Calu3 (cell line): ENCODE data around the gene RNF130. TPM values are rescaled to one million over a fixed set of nuclear protein-coding genes. Genes with fewer than 3 reads are reported as not detected.
"Not testable (repeated sequence)": the region's sequence is repeated elsewhere in the genome, so short reads cannot be mapped to it uniquely, and the experiment has no call there.

Source experiments
- BruUV-seq: library from RNA; stranded (reverse); fragments of 400-500 nt; replicated peaks from 2 replicates; lab custom pipeline; 2021; lab: Mats Ljungman, UMichigan
- CTCF ChIA-PET: fragments of 300-600 bp; sonication (Branson Sonifier 250); formaldehyde crosslinking; loops from one replicate; lab custom pipeline; 2022; ENCODE audit warnings: antibody characterized with exemption; lab: Charles Lee
- DNase-seq: peaks from one replicate; pipeline ENCODE4 v3.0.0; 2022
- H3K27ac Mint-ChIP-seq: one replicate; pipeline ENCODE4 v1.8.0; 2022; ENCODE audit warnings: mixed read lengths; ENCODE audit not compliant: unreplicated experiment
- H3K27me3 Mint-ChIP-seq: one replicate; pipeline ENCODE4 v1.8.0; 2022; ENCODE audit warnings: mixed read lengths; ENCODE audit not compliant: unreplicated experiment
- H3K36me3 Mint-ChIP-seq: one replicate; pipeline ENCODE4 v1.8.0; 2022; ENCODE audit warnings: mild to moderate bottlenecking, moderate library complexity, mixed read lengths; ENCODE audit not compliant: insufficient read depth, unreplicated experiment
- H3K4me1 Mint-ChIP-seq: one replicate; pipeline ENCODE4 v1.8.0; 2022; ENCODE audit warnings: mild to moderate bottlenecking, low read depth, mixed read lengths; ENCODE audit not compliant: unreplicated experiment
- H3K4me3 Mint-ChIP-seq: one replicate; pipeline ENCODE4 v1.8.0; 2022; ENCODE audit warnings: mild to moderate bottlenecking, low read depth, moderate library complexity, mixed read lengths; ENCODE audit not compliant: unreplicated experiment
- H3K9me3 Mint-ChIP-seq: one replicate; pipeline ENCODE4 v1.8.0; 2022; ENCODE audit warnings: low read depth, mixed read lengths; ENCODE audit not compliant: unreplicated experiment
- CTCF ChIP-seq: fragments of 200-600 bp; IDR thresholded peaks from one replicate; pipeline ENCODE4 v1.8.0; 2022; ENCODE audit warnings: antibody characterized with exemption; ENCODE audit not compliant: unreplicated experiment
- intact Hi-C: fragments of 100-400 bp; cut with micrococcal nuclease; formaldehyde crosslinking; loops from one replicate; pipeline ENCODE4 v1.10.0; 2022; ENCODE audit not compliant: unreplicated experiment
- total RNA-seq: library from RNA; stranded (reverse); gene quantifications from 2 replicates; pipeline ENCODE4 v1.2.3, GENCODE V29; 2022

RNF130 gene
- total RNA-seq, 1 experiment from 2014 or later, result 34.0 TPM

GRCh38 chr5:180001136-180001535, 70.4 kb downstream of the RNF130 start:
- Mint-ChIP-seq H3K4me1 (no peaks in the 10 kb centered on the region), H3K36me3 (no peaks in the 10 kb centered on the region), H3K9me3 (no peaks in the 10 kb centered on the region), H3K27ac (no peak overlapping the region), H3K4me3 (no peak overlapping the region), H3K27me3 (no peaks in the 10 kb centered on the region)
- CTCF ChIA-PET, result interaction anchor here (0.6 kb wide), 1 partner anchor 543 kb away, joined by 3 read pairs; no protein-coding TSS in a partner anchor
- no peak for TF ChIP-seq CTCF
- no TSS peak for BruUV-seq
- intact Hi-C loops, result no loop called here
- DNase-seq, result no peak

- H3K27me3 Mint-ChIP-seq, result no peaks in the 10 kb centered on the region
- CTCF ChIA-PET, result no interaction called here
- H3K36me3 Mint-ChIP-seq, result no peaks in the 10 kb centered on the region
- H3K9me3 Mint-ChIP-seq, result peaks cover 4% of the 10 kb centered on the region
- no TSS peak for BruUV-seq
- H3K27ac Mint-ChIP-seq, result no peak overlapping the region
- H3K4me1 Mint-ChIP-seq, result no peaks in the 10 kb centered on the region
- no peak for TF ChIP-seq CTCF
- H3K4me3 Mint-ChIP-seq, result no peak overlapping the region
- intact Hi-C loops, result no loop called here
- no peak for DNase-seq
These were observed 73.1 kb downstream of the RNF130 start for GRCh38 chr5:179998485-179998884.

GRCh38 chr5:179994583-179995323, 76.8 kb downstream of the RNF130 start:
- no peaks in the 10 kb centered on the region for H3K4me1 Mint-ChIP-seq
- CTCF ChIA-PET, result no interaction called here
- TF ChIP-seq CTCF, result no peak
- H3K27me3 Mint-ChIP-seq, result no peaks in the 10 kb centered on the region
- intact Hi-C loops, result no loop called here
- BruUV-seq, result no TSS peak
- H3K27ac Mint-ChIP-seq, result no peak overlapping the region
- DNase-seq, result no peak
- no peak overlapping the region for H3K4me3 Mint-ChIP-seq
- H3K36me3 Mint-ChIP-seq, result no peaks in the 10 kb centered on the region
- peaks cover 4% of the 10 kb centered on the region for H3K9me3 Mint-ChIP-seq

GRCh38 chr5:179992855-179993254, 78.7 kb downstream of the RNF130 start:
- H3K4me3 Mint-ChIP-seq, H3K27me3 Mint-ChIP-seq, H3K36me3 Mint-ChIP-seq, intact Hi-C loops, BruUV-seq, H3K27ac Mint-ChIP-seq, H3K9me3 Mint-ChIP-seq, H3K4me1 Mint-ChIP-seq, DNase-seq, CTCF ChIA-PET: not testable (repeated sequence)

GRCh38 chr5:179991106-179991505, 80.5 kb downstream of the RNF130 start:
- intact Hi-C loops, result no loop called here
- Mint-ChIP-seq H3K4me1 (no peaks in the 10 kb centered on the region), H3K27ac (no peak overlapping the region), H3K27me3 (no peaks in the 10 kb centered on the region), H3K4me3 (no peak overlapping the region), H3K36me3 (no peaks in the 10 kb centered on the region), H3K9me3 (peaks cover 4% of the 10 kb centered on the region)
- no peak for TF ChIP-seq CTCF
- BruUV-seq, result no TSS peak
- DNase-seq, result no peak
- CTCF ChIA-PET, result no interaction called here

GRCh38 chr5:179990525-179990924, 81.0 kb downstream of the RNF130 start:
- H3K27ac Mint-ChIP-seq, H3K36me3 Mint-ChIP-seq, H3K27me3 Mint-ChIP-seq, CTCF ChIA-PET, H3K9me3 Mint-ChIP-seq, BruUV-seq, intact Hi-C loops, H3K4me1 Mint-ChIP-seq, H3K4me3 Mint-ChIP-seq, DNase-seq: not testable (repeated sequence)
